Upper lobe of right lung (tissue), 1 donor: Measurements from ENCODE around the gene UPK2. TPM values are rescaled to one million over a fixed set of nuclear protein-coding genes. Genes with fewer than 3 reads are reported as not detected.

Experiments
- ATAC-seq: fragments of 200-7000 bp; cut with Tn5 transposase; one replicate; pipeline ENCODE4 v1.9.1; 2020; ENCODE audit warnings: mild to moderate bottlenecking, moderate library complexity
- DNase-seq: peaks from one replicate; pipeline ENCODE4 v3.0.0-alpha.2; 2020
- H3K27ac ChIP-seq: fragments of 200-600 bp; one replicate; pipeline ENCODE4 v1.8.0; 2022
- H3K27me3 ChIP-seq: fragments of 200-600 bp; one replicate; pipeline ENCODE4 v1.8.0; 2022; ENCODE audit warnings: mild to moderate bottlenecking
- H3K36me3 ChIP-seq: fragments of 200-600 bp; one replicate; pipeline ENCODE4 v1.8.0; 2022
- H3K4me1 ChIP-seq: fragments of 200-600 bp; one replicate; pipeline ENCODE4 v1.8.0; 2022
- H3K4me3 ChIP-seq: fragments of 200-600 bp; one replicate; pipeline ENCODE4 v1.8.0; 2022; ENCODE audit warnings: mild to moderate bottlenecking
- H3K9me3 ChIP-seq: fragments of 200-600 bp; one replicate; pipeline ENCODE4 v1.8.0; 2022
- CTCF ChIP-seq: fragments of 200-600 bp; IDR thresholded peaks from one replicate; pipeline ENCODE4 v1.8.0; 2022; ENCODE audit warnings: antibody characterized with exemption
- intact Hi-C: fragments of 100-400 bp; cut with DNase I; formaldehyde crosslinking; loops from one replicate; pipeline ENCODE4 v1.11.0; 2022
- total RNA-seq: library from RNA; stranded (reverse); fragmentation: NEBNext Ultra II Directional; extraction: Animal tissue kit (Norgen Biotek cat#: 25700); gene quantifications from one replicate; pipeline ENCODE4 v1.2.1, GENCODE V29; 2021
- donor health status: DM: no; HTN: yes; CAD: no; lungs with severe emphysema.

Gene UPK2
- total RNA-seq, 1 donor from 2014 or later: not detected

- ATAC-seq (no peak), DNase-seq (no peak)
- intact Hi-C loops: loop anchor here (10.0 kb wide), 1 partner anchor 45 kb away; the partner anchor contains the start of gene UPK2
- H3K9me3 ChIP-seq: no peaks in the 10 kb centered on the region
- TF ChIP-seq CTCF: no peak
- H3K27me3 ChIP-seq: no peaks in the 10 kb centered on the region
- peaks cover 32% of the 10 kb centered on the region for H3K36me3 ChIP-seq
- peak overlapping the region; percentile 50 for H3K4me3 ChIP-seq
- H3K27ac ChIP-seq: peak overlapping the region; percentile 86
- H3K4me1 ChIP-seq: peaks cover 75% of the 10 kb centered on the region
Observed at GRCh38 chr11:118909619-118910308, 46.3 kb upstream of the UPK2 start.

- intact Hi-C loops: no loop called here
- peak overlapping the region; percentile 50 for H3K4me3 ChIP-seq
- DNase-seq: peak; percentile 91
- H3K27ac ChIP-seq: peak overlapping the region; percentile 86
- H3K27me3 ChIP-seq: no peaks in the 10 kb centered on the region
- no peaks in the 10 kb centered on the region for H3K9me3 ChIP-seq
- peaks cover 82% of the 10 kb centered on the region for H3K4me1 ChIP-seq
- no peak for TF ChIP-seq CTCF
- H3K36me3 ChIP-seq: peaks cover 25% of the 10 kb centered on the region
- ATAC-seq: peak; percentile 70
Observed at GRCh38 chr11:118910309-118911112, 45.6 kb upstream of the UPK2 start.

- TF ChIP-seq CTCF: no peak
- H3K27me3 ChIP-seq: no peaks in the 10 kb centered on the region
- H3K36me3 ChIP-seq: peaks cover 17% of the 10 kb centered on the region
- H3K4me1 ChIP-seq: peaks cover 90% of the 10 kb centered on the region
- no peaks in the 10 kb centered on the region for H3K9me3 ChIP-seq
- H3K27ac ChIP-seq: peak overlapping the region; percentile 86
- peak; percentile 0 for ATAC-seq
- peak overlapping the region; percentile 50 for H3K4me3 ChIP-seq
- intact Hi-C loops: no loop called here
- DNase-seq: no peak
Observed at GRCh38 chr11:118911113-118911879, 44.8 kb upstream of the UPK2 start.

- peak overlapping the region; percentile 86 for H3K27ac ChIP-seq
- DNase-seq: peak; percentile 88
- H3K4me3 ChIP-seq: peak overlapping the region; percentile 50
- TF ChIP-seq CTCF: no peak
- peak; percentile 51 for ATAC-seq
- H3K27me3 ChIP-seq: no peaks in the 10 kb centered on the region
- H3K4me1 ChIP-seq: peaks cover 95% of the 10 kb centered on the region
- peaks cover 10% of the 10 kb centered on the region for H3K36me3 ChIP-seq
- H3K9me3 ChIP-seq: no peaks in the 10 kb centered on the region
- intact Hi-C loops: no loop called here
Observed at GRCh38 chr11:118911880-118912741, 44.0 kb upstream of the UPK2 start.
